GM12874 (cell line): ENCODE results near the gene MUTYH.

ENCODE experiments used
- CTCF ChIP-seq: IDR thresholded peaks from 2 replicates; pipeline ENCODE4 v1.5.1; 2011; ENCODE audit warnings: low read depth, mild to moderate bottlenecking, control low read depth, low read length, moderate library complexity; ENCODE audit not compliant: insufficient read depth

MUTYH gene

GRCh38 chr1:45314266-45314665 lies 26.0 kb downstream of the MUTYH start:
- TF ChIP-seq CTCF, result no peak

- no peak for TF ChIP-seq CTCF
Measured at GRCh38 chr1:45306905-45307304, 33.3 kb downstream of the MUTYH start.

- TF ChIP-seq CTCF, result no peak
Measured at GRCh38 chr1:45306319-45306718, 33.9 kb downstream of the MUTYH start.

GRCh38 chr1:45305231-45305630 lies 35.0 kb downstream of the MUTYH start:
- no peak for TF ChIP-seq CTCF

- TF ChIP-seq CTCF, result no peak
Measured at GRCh38 chr1:45304311-45305081, 35.7 kb downstream of the MUTYH start.

GRCh38 chr1:45303520-45304310 lies 36.5 kb downstream of the MUTYH start:
- TF ChIP-seq CTCF, result peak; percentile 81

GRCh38 chr1:45302505-45303150 lies 37.6 kb downstream of the MUTYH start:
- no peak for TF ChIP-seq CTCF
